Measurements from ENCODE around the gene KAZALD1. TPM values are rescaled to one million over a fixed set of nuclear protein-coding genes. Genes with fewer than 3 reads are reported as not detected.

Gene KAZALD1
- total RNA-seq, 4 donors from 2014 or later: 4.0 to 13.5 (median 8.4) TPM

- Histone ChIP-seq H3K4me3 (no peak overlapping the region), H3K27ac (no peak overlapping the region), H3K4me1 (no peaks in the 10 kb centered on the region), H3K36me3 (no peaks in the 10 kb centered on the region), H3K9me3 (peaks cover 0 to 9% (median 0%) of the 10 kb centered on the region in 4 donors), H3K27me3 (peaks cover 0 to 81% of the 10 kb centered on the region in 2 donors)
- TF ChIP-seq CTCF (IDR thresholded peaks at IDR 0.05) (no peak), POLR2A (IDR thresholded peaks at IDR 0.05) (no peak), EP300 (IDR thresholded peaks at IDR 0.05) (no peak)
- WGBS, 2 donors: 65 to 72% methylated on average over 6 of the region's 6 CpGs
- no peak for DNase-seq (ENCODE audit: low spot score in 2 of 2)
Observed at GRCh38 chr10:101099901-101100300, 38.1 kb downstream of the KAZALD1 start.

GRCh38 chr10:101101372-101101881 lies 39.6 kb downstream of the KAZALD1 start:
- no peak for DNase-seq (ENCODE audit: low spot score in 2 of 2)
- Histone ChIP-seq H3K4me3 (no peak overlapping the region), H3K36me3 (no peaks in the 10 kb centered on the region), H3K4me1 (no peaks in the 10 kb centered on the region), H3K9me3 (peaks cover 0 to 9% (median 0%) of the 10 kb centered on the region in 4 donors), H3K27me3 (peaks cover 0 to 66% of the 10 kb centered on the region in 2 donors), H3K27ac (no peak overlapping the region)
- TF ChIP-seq POLR2A (IDR thresholded peaks at IDR 0.05) (no peak), CTCF (IDR thresholded peaks at IDR 0.05) (no peak), EP300 (IDR thresholded peaks at IDR 0.05) (no peak)
- WGBS, 2 donors: 79 to 81% methylated on average over 4 of the region's 4 CpGs

GRCh38 chr10:101103430-101103829 lies 41.6 kb downstream of the KAZALD1 start:
- Histone ChIP-seq H3K27ac (no peak overlapping the region), H3K27me3 (peaks cover 0 to 69% of the 10 kb centered on the region in 2 donors), H3K4me3 (no peak overlapping the region), H3K9me3 (peaks cover 0 to 9% (median 0%) of the 10 kb centered on the region in 4 donors), H3K36me3 (no peaks in the 10 kb centered on the region), H3K4me1 (no peaks in the 10 kb centered on the region)
- DNase-seq (ENCODE audit: low spot score in 2 of 2): no peak
- no peak for TF ChIP-seq POLR2A (IDR thresholded peaks at IDR 0.05)
- no peak for TF ChIP-seq CTCF (IDR thresholded peaks at IDR 0.05)
- no peak for TF ChIP-seq EP300 (IDR thresholded peaks at IDR 0.05)
- 84 to 89% methylated on average over 2 of the region's 2 CpGs for WGBS, 2 donors

GRCh38 chr10:101106351-101106750 lies 44.6 kb downstream of the KAZALD1 start:
- TF ChIP-seq POLR2A (IDR thresholded peaks at IDR 0.05) (no peak), CTCF (IDR thresholded peaks at IDR 0.05) (no peak), EP300 (IDR thresholded peaks at IDR 0.05) (no peak)
- Histone ChIP-seq H3K36me3 (no peaks in the 10 kb centered on the region), H3K9me3 (no peaks in the 10 kb centered on the region), H3K4me3 (no peak overlapping the region), H3K27me3 (peaks cover 0 to 63% of the 10 kb centered on the region in 2 donors), H3K27ac (no peak overlapping the region), H3K4me1 (no peaks in the 10 kb centered on the region)
- 75 to 80% methylated on average over 6 of the region's 6 CpGs for WGBS, 2 donors
- no peak for DNase-seq (ENCODE audit: low spot score in 2 of 2)

GRCh38 chr10:101107771-101108170 lies 46.0 kb downstream of the KAZALD1 start:
- Histone ChIP-seq H3K36me3 (no peaks in the 10 kb centered on the region), H3K9me3 (no peaks in the 10 kb centered on the region), H3K4me3 (no peak overlapping the region), H3K4me1 (no peaks in the 10 kb centered on the region), H3K27ac (no peak overlapping the region), H3K27me3 (peaks cover 0 to 63% of the 10 kb centered on the region in 2 donors)
- TF ChIP-seq CTCF (IDR thresholded peaks at IDR 0.05): no peak
- no peak for TF ChIP-seq EP300 (IDR thresholded peaks at IDR 0.05)
- no peak for TF ChIP-seq POLR2A (IDR thresholded peaks at IDR 0.05)
- WGBS, 2 donors: 82 to 92% methylated on average over 3 to 5 of the region's 5 CpGs
- DNase-seq (ENCODE audit: low spot score in 2 of 2): no peak
